ENCODE measurements around the gene FKBP7. TPM values are rescaled to one million over a fixed set of nuclear protein-coding genes. Genes with fewer than 3 reads are reported as not detected.
"Not testable (repeated sequence)": the region's sequence is repeated elsewhere in the genome, so short reads cannot be mapped to it uniquely, and the experiment has no call there.

FKBP7 gene
- total RNA-seq, 1 experiment from 2014 or later: 4.8 TPM

DNA sequence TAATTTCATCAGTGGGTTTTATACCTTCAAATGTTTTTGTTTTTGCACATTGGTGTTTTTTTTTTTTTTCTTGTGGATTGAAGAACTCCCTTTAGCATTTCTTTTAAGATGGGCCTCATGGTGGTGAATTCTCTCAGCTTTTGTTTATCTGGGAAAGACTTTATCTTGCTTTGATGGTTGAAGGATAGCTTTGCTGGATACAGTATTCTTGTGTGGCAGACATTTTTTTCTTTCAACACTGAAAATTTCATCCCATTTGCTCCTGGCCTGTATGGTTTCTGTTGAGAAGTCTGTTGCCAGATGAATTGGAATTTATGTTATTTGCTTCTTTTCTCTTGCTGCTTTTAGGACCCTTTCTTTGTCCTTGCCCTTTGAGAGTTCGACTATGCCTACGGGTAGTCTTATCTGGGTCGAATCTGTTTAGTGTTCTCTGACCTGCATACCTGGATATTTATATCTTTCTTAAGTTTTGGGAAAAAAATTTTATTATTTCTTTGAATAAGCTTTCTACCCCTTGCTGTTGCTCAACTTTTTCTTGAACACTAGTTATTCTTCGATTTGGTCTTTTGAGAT lies 53.1 kb downstream of the FKBP7 start:
- Histone ChIP-seq H3T11ph (ENCODE audit: low read length) (no peak overlapping the region), H3K23me2 (ENCODE audit: insufficient read length, low read depth, low read length, poor library complexity, severe bottlenecking) (no peaks in the 10 kb centered on the region), H2AK5ac (ENCODE audit: insufficient read length, low read length) (no peak overlapping the region), H2BK12ac (ENCODE audit: insufficient read length, low read depth, low read length) (no peak overlapping the region), H4K91ac (ENCODE audit: insufficient read length, low read depth, low read length) (no peak overlapping the region), H3K4me2 (ENCODE audit: insufficient read depth, insufficient read length, low read length) (no peak overlapping the region), H4K20me1 (ENCODE audit: control insufficient read depth, insufficient read depth, insufficient read length) (no peaks in the 10 kb centered on the region), H2BK120ac (ENCODE audit: low read depth, low read length, poor library complexity, severe bottlenecking) (no peak overlapping the region), H3K56ac (ENCODE audit: insufficient read length, low read depth, low read length) (no peak overlapping the region), H3K27me3 (ENCODE audit: insufficient read depth, low read length) (no peaks in the 10 kb centered on the region), H2AFZ (ENCODE audit: low read length) (no peak overlapping the region), H2BK5ac (ENCODE audit: insufficient read length, low read length) (no peak overlapping the region), H3K14ac (ENCODE audit: insufficient read depth, low read length) (no peak overlapping the region), H4K5ac (ENCODE audit: insufficient read length, low read depth, low read length) (no peak overlapping the region), H3K18ac (ENCODE audit: insufficient read length, low read depth, low read length) (no peak overlapping the region), H4K8ac (replicated peaks; ENCODE audit: insufficient read length, low read depth, low read length) (no peak overlapping the region), H3K79me1 (ENCODE audit: insufficient read depth, low read depth, low read length, poor library complexity, severe bottlenecking) (no peaks in the 10 kb centered on the region), H3K9me3 (ENCODE audit: control insufficient read depth, low read depth, low read length) (no peaks in the 10 kb centered on the region), H2BK20ac (ENCODE audit: low read depth, low read length, poor library complexity, severe bottlenecking) (no peak overlapping the region), H2BK15ac (ENCODE audit: low read depth, low read length) (no peak overlapping the region), H3K9ac (ENCODE audit: extremely low read depth, insufficient read length, low read length) (no peak overlapping the region), H3K79me2 (ENCODE audit: insufficient read depth, low read length) (no peaks in the 10 kb centered on the region), H3K4me1 (ENCODE audit: insufficient read depth, low read length) (no peaks in the 10 kb centered on the region), H3K23ac (ENCODE audit: insufficient read length, low read depth, low read length) (no peak overlapping the region), H3K4ac (ENCODE audit: low read depth, low read length) (no peak overlapping the region), H3K27ac (ENCODE audit: insufficient read length, low read depth, low read length) (no peak overlapping the region)
- Mint-ChIP-seq H3K9me3 (peaks cover 2 to 7% of the 10 kb centered on the region in 2 experiments; a peak in 3 of 5 replicates), H3K36me3 (ENCODE audit: insufficient read depth in 1 of 3, low read depth in 3 of 3) (peaks cover 11 to 40% (median 28%) of the 10 kb centered on the region in 3 experiments; a peak in 6 of 7 replicates), H3K4me3 (no peak overlapping the region), H3K27ac (no peak overlapping the region), H3K4me1 (no peaks in the 10 kb centered on the region), H3K27me3 (ENCODE audit: low read depth) (no peaks in the 10 kb centered on the region)
- no CpG with 5 or more reads among the region's 4 CpGs for WGBS (ENCODE audit: extremely low coverage, insufficient read length, low lambda C conversion rate)
- no peak for DNase-seq
- TF ChIP-seq, protein P1, sequence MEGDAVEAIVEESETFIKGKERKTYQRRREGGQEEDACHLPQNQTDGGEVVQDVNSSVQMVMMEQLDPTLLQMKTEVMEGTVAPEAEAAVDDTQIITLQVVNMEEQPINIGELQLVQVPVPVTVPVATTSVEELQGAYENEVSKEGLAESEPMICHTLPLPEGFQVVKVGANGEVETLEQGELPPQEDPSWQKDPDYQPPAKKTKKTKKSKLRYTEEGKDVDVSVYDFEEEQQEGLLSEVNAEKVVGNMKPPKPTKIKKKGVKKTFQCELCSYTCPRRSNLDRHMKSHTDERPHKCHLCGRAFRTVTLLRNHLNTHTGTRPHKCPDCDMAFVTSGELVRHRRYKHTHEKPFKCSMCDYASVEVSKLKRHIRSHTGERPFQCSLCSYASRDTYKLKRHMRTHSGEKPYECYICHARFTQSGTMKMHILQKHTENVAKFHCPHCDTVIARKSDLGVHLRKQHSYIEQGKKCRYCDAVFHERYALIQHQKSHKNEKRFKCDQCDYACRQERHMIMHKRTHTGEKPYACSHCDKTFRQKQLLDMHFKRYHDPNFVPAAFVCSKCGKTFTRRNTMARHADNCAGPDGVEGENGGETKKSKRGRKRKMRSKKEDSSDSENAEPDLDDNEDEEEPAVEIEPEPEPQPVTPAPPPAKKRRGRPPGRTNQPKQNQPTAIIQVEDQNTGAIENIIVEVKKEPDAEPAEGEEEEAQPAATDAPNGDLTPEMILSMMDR (conservative IDR thresholded peaks at IDR 0.05): no peak

DNA sequence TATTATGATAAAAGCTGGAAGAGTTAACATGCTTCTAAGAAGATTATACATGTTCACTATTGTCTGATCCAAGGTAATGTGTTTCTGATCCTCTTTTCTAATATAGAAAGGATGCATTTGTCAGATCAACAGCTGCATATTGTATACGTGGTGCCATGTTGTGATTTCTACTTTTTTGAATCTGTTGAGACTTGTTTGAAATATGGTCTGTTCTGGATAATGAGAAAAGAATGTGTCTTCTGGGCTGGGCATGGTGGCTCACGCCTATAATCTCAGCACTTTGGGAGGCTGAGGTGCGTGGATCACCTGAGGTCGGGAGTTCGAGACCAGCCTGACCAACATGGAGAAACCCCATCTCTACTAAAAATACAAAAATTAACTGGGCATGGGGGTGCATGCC lies 54.7 kb downstream of the FKBP7 start:
- H3K27ac ChIP-seq (ENCODE audit: insufficient read length, low read depth, low read length); H3K9me3 ChIP-seq (ENCODE audit: control insufficient read depth, low read depth, low read length); DNase-seq; H3K23me2 ChIP-seq (ENCODE audit: insufficient read length, low read depth, low read length, poor library complexity, severe bottlenecking); H3K27ac Mint-ChIP-seq; H2AFZ ChIP-seq (ENCODE audit: low read length); H3K18ac ChIP-seq (ENCODE audit: insufficient read length, low read depth, low read length); H3T11ph ChIP-seq (ENCODE audit: low read length); H3K23ac ChIP-seq (ENCODE audit: insufficient read length, low read depth, low read length); H3K79me1 ChIP-seq (ENCODE audit: insufficient read depth, low read depth, low read length, poor library complexity, severe bottlenecking); H3K56ac ChIP-seq (ENCODE audit: insufficient read length, low read depth, low read length); H4K5ac ChIP-seq (ENCODE audit: insufficient read length, low read depth, low read length); H3K9me3 Mint-ChIP-seq; H4K91ac ChIP-seq (ENCODE audit: insufficient read length, low read depth, low read length); H4K8ac ChIP-seq (replicated peaks; ENCODE audit: insufficient read length, low read depth, low read length); H3K4ac ChIP-seq (ENCODE audit: low read depth, low read length); H2BK12ac ChIP-seq (ENCODE audit: insufficient read length, low read depth, low read length); H3K27me3 ChIP-seq (ENCODE audit: insufficient read depth, low read length); H3K9ac ChIP-seq (ENCODE audit: extremely low read depth, insufficient read length, low read length); H3K4me2 ChIP-seq (ENCODE audit: insufficient read depth, insufficient read length, low read length); H3K4me1 Mint-ChIP-seq; H2BK5ac ChIP-seq (ENCODE audit: insufficient read length, low read length); H3K27me3 Mint-ChIP-seq (ENCODE audit: low read depth); H2BK15ac ChIP-seq (ENCODE audit: low read depth, low read length); H3K4me3 Mint-ChIP-seq; H3K4me1 ChIP-seq (ENCODE audit: insufficient read depth, low read length); H2BK120ac ChIP-seq (ENCODE audit: low read depth, low read length, poor library complexity, severe bottlenecking); H3K14ac ChIP-seq (ENCODE audit: insufficient read depth, low read length); H2AK5ac ChIP-seq (ENCODE audit: insufficient read length, low read length); H2BK20ac ChIP-seq (ENCODE audit: low read depth, low read length, poor library complexity, severe bottlenecking); H4K20me1 ChIP-seq (ENCODE audit: control insufficient read depth, insufficient read depth, insufficient read length); H3K79me2 ChIP-seq (ENCODE audit: insufficient read depth, low read length): not testable (repeated sequence)
- H3K36me3 Mint-ChIP-seq (ENCODE audit: insufficient read depth in 1 of 3, low read depth in 3 of 3): peaks cover 9 to 30% (median 16%) of the 10 kb centered on the region in 3 experiments; a peak in 6 of 7 replicates
- WGBS (ENCODE audit: extremely low coverage, insufficient read length, low lambda C conversion rate): no CpG with 5 or more reads among the region's 5 CpGs
